ENCODE measurements around the gene THYN1. TPM values are rescaled to one million over a fixed set of nuclear protein-coding genes. Genes with fewer than 3 reads are reported as not detected.

THYN1 gene
- total RNA-seq, 2 donors from 2014 or later: 36.5 to 38.2 TPM

- no peaks in the 10 kb centered on the region for H3K9me3 ChIP-seq
- H3K4me3 ChIP-seq: no peak overlapping the region
- no peak for TF ChIP-seq CTCF (IDR thresholded peaks at IDR 0.05)
- no peak overlapping the region for H3K27ac ChIP-seq
- H3K27me3 ChIP-seq: no peaks in the 10 kb centered on the region
- H3K36me3 ChIP-seq: no peaks in the 10 kb centered on the region
- H3K4me1 ChIP-seq: no peaks in the 10 kb centered on the region
- intact Hi-C loops (cut with DNase I): no loop called here
- no peak for DNase-seq
- no peak overlapping the region for H3K9ac ChIP-seq (ENCODE audit: low read depth in 2 of 2, low read length in 2 of 2)
These were observed 19.4 kb downstream of the THYN1 start for GRCh38 chr11:134233729-134234179.

GRCh38 chr11:134231958-134232659 lies 21.0 kb downstream of the THYN1 start:
- H3K36me3 ChIP-seq: no peaks in the 10 kb centered on the region
- H3K4me1 ChIP-seq: no peaks in the 10 kb centered on the region
- no peak overlapping the region for H3K27ac ChIP-seq
- DNase-seq: no peak
- H3K27me3 ChIP-seq: no peaks in the 10 kb centered on the region
- intact Hi-C loops (cut with DNase I): no loop called here
- no peak for TF ChIP-seq CTCF (IDR thresholded peaks at IDR 0.05)
- H3K9me3 ChIP-seq: no peaks in the 10 kb centered on the region
- no peak overlapping the region for H3K9ac ChIP-seq (ENCODE audit: low read depth in 2 of 2, low read length in 2 of 2)
- H3K4me3 ChIP-seq: no peak overlapping the region

GRCh38 chr11:134230339-134230738 lies 22.8 kb downstream of the THYN1 start:
- intact Hi-C loops (cut with DNase I): no loop called here

GRCh38 chr11:134229126-134229790 lies 23.9 kb downstream of the THYN1 start:
- Histone ChIP-seq H3K4me1 (peaks cover 7% of the 10 kb centered on the region), H3K9me3 (no peaks in the 10 kb centered on the region), H3K36me3 (no peaks in the 10 kb centered on the region), H3K27ac (no peak overlapping the region), H3K27me3 (no peaks in the 10 kb centered on the region), H3K9ac (ENCODE audit: low read depth in 2 of 2, low read length in 2 of 2) (no peak overlapping the region), H3K4me3 (no peak overlapping the region)
- TF ChIP-seq CTCF (IDR thresholded peaks at IDR 0.05): no peak
- intact Hi-C loops (cut with DNase I): no loop called here
- DNase-seq: no peak

More at GRCh38 chr11:134230339-134230738, 22.8 kb downstream of the THYN1 start:
- DNase-seq: no peak
- no peaks in the 10 kb centered on the region for H3K9me3 ChIP-seq
- H3K36me3 ChIP-seq: no peaks in the 10 kb centered on the region
- peaks cover 7% of the 10 kb centered on the region for H3K4me1 ChIP-seq
- H3K9ac ChIP-seq (ENCODE audit: low read depth in 2 of 2, low read length in 2 of 2): no peak overlapping the region
- H3K27me3 ChIP-seq: no peaks in the 10 kb centered on the region
- TF ChIP-seq CTCF (IDR thresholded peaks at IDR 0.05): no peak
- no peak overlapping the region for H3K27ac ChIP-seq
- no peak overlapping the region for H3K4me3 ChIP-seq

- no peak overlapping the region for H3K9ac ChIP-seq (ENCODE audit: low read depth in 2 of 2, low read length in 2 of 2)
- peaks cover 7% of the 10 kb centered on the region for H3K4me1 ChIP-seq
These were observed 24.5 kb downstream of the THYN1 start for GRCh38 chr11:134228625-134229024.

More at GRCh38 chr11:134228625-134229024, 24.5 kb downstream of the THYN1 start:
- no peak for TF ChIP-seq CTCF (IDR thresholded peaks at IDR 0.05)
- intact Hi-C loops (cut with DNase I): no loop called here
- H3K27me3 ChIP-seq: no peaks in the 10 kb centered on the region
- H3K27ac ChIP-seq: no peak overlapping the region
- H3K4me3 ChIP-seq: no peak overlapping the region
- no peaks in the 10 kb centered on the region for H3K9me3 ChIP-seq
- DNase-seq: no peak
- H3K36me3 ChIP-seq: no peaks in the 10 kb centered on the region

Data from colonic mucosa (tissue), 4 donors.